GM18517 (cell line): Measurements from ENCODE around the gene GRB10.
"Not testable (repeated sequence)": the region's sequence is repeated elsewhere in the genome, so short reads cannot be mapped to it uniquely, and the experiment has no call there.

Experiments
- ATAC-seq: cut with Tn5 transposase; IDR thresholded peaks from one replicate; pipeline ENCODE4 v1.9.1; 2021; ENCODE audit warnings: mild to moderate bottlenecking, moderate library complexity; ENCODE audit not compliant: unreplicated experiment

GRB10 gene

DNA sequence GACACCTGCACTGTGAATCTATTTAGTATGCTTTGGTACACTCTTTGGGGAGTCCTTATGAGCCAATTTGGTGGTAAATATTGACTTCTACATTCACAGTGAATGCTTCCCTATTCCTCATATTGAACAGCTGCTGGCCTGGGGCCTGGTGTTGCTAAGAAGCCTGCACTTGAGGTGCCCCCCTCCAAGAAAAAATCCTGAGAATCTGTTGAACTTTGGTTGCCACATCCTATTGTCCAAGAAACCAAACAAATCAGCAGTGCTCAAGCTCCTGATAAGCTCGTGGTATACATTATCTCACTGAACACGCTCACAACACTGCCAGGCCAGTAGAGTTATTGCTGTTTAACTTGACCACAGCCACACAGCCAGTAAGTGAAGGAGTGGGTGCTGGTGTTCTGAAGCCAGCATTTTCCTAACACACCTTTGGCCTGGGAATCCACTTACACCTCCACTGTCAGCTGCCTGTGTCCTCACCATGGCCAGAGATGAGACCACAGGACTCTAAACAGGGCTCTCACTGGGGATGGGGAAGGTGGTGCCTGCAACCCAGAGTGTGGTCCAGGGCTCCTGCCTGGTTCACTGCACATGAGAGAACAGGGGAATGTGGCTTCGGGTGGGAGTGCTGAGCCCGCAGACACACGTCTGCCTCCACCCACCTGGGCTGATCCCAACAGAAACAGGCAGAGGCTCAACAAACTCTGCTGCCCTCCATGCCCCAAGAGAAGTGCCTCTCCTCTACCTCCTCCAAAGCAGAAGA, 224.2 kb downstream of the GRB10 start:
- no peak for ATAC-seq

GRCh38 chr7:50557099-50557498, 225.6 kb downstream of the GRB10 start:
- no peak for ATAC-seq

DNA sequence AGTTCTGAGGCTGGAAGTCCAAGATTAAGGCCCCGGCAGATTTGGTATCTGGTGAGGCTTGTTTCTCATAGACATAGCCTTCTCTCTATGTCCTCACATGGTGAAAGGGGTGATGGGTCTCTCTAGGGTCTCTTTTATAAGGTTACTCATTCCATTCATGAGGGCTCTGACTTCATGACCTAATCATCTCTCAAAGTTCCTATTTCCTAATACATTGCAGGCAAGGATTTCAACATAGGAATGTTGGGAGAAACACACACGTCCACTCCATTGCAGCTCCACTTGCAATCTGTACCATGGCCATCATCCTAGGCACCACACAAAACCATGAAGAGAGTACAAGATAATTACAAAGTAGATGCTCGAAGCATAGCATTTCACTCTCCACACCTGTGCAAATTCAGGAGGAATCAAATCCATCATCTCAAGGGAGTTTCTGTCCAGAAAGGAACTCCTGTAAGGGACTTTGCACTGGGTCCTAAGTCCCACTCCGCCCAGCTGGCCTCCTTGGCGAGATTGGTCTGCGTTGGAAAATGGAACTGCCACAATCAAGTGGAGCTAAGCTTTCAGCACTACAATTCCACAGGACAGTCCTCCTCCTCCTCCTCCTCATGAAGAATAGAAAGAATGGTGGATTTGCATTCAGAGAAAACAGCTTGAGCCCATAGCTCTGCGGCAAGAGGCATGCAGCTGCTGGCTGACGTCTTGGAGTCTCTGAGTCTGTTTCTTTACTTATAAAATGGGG, 226.3 kb downstream of the GRB10 start:
- ATAC-seq = no peak

DNA sequence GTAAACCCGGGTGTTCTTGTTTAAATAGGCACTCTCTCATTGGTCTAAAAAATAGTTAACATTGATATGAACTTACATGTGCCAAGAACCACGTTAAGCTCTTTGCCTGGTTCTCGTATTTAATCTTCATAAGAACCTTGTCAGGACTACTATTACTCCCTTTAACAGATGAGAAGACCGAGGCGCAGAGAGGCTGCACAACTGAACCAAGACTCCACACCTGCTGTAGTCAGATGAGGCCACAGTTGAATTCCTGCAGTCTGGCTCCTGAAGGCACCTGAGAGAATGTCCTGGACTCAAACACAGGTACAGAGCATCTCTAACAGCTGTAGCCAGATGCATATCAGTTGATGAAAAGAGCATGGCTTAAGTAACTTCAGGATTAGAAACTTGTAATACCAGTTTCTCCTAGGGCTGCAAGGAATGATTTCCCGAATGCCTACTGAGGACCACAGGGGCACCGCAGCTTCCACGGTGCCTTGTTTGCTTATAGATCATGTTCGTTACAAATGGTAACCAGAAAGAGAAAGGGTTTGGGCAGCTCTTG, 227.0 kb downstream of the GRB10 start:
- no peak for ATAC-seq

DNA sequence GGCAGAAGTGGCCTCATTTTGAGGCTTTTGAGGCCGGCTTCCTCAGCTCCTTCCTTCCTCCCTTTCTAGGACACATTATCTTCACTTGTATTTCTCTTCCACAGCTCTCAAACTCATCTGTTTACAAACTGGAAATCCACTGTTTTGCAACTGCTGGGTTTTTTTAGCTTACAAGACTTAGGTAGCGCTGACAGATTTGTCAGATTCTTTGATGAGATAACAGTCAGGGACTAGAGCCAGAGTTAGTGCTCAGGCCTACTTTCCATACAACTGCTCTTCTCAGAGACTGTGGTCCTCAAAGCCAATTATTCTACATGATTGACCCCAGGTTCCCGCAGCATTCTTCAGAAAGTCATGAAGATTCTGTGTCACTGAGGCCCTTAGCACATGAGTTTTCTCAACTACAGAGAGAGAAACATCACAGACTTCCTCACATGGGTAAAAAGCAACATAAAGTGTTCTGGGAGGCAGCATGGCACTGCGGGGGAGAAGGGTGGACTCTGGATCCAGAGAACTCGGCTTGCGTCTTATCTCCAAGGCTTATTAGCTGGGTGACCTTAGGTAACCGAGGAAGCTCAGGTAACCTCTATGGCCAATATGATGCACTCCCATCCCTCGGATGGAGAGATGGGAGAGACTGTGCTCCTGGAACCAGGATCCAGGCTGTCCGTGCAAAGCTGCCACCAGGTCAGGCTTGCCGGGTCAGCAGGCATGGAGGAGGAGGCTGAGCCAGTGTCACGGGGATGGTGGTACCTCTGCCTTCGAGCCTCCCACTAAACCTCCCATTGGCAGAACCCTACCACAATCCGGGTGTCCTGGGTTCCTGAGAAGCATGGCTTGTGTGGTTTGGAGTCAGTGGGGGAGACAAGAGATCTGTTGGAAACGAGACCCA, 228.0 kb downstream of the GRB10 start:
- ATAC-seq = no peak

- no peak for ATAC-seq
Measured at GRCh38 chr7:50553973-50554372, 228.7 kb downstream of the GRB10 start.

DNA sequence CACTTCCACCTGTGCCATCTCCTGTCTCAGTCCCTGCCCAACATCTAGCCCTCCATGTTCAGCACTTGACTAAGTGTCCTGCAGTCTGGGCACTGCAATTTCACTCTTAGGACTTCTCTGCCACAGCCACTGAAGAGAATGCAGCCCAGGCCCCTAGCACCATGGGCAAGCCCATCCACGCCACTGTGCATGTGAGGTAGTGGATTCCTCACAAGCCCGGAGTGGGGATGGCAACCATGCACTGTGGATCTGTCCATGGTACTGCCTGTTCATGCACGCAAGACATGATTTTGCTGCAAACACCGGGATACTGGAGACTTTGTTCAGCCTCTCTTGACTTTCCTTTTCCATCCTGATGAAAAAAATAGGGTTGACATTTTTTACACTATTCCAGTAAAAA, 229.8 kb downstream of the GRB10 start:
- no peak for ATAC-seq

GRCh38 chr7:50552139-50552538, 230.6 kb downstream of the GRB10 start:
- ATAC-seq = no peak

GRCh38 chr7:50545613-50546012, 237.1 kb downstream of the GRB10 start:
- ATAC-seq = not testable (repeated sequence)

GRCh38 chr7:50544992-50545391, 237.7 kb downstream of the GRB10 start:
- no peak for ATAC-seq

DNA sequence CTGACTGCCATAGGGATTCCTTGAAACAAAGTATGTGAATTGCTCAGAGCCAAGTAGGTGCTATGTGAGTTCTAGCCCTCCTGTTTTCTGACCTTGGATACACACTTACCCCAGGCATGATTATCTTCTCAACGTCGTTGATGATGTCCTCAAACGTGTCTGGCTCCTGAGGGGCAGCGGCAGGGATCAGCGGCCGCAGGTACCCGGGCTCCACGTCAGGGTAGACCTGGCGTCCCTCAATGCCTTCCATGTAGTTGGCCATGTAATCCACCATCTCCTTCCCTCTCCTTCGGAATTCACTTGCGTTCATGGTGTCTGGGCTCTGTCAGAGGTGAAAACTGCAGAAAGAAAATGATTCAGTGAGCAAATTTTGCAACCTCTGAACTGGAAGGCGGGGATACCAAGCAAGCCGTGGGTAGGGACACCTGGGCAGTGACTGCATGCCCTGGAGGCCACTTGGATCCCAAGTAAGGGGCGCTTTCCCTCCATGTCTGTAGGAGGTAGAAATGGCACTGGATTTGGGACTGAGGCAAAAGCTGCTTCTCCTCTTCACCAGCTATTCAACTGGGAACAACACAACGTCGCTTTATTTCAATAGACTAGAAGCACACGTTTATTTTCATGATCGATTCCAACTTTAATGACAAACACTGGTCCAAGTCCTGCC, 238.8 kb downstream of the GRB10 start:
- ATAC-seq = no peak

GRCh38 chr7:50542132-50542531, 240.6 kb downstream of the GRB10 start:
- no peak for ATAC-seq

- no peak for ATAC-seq
Measured at GRCh38 chr7:50540785-50541579, 241.7 kb downstream of the GRB10 start.
